Stimulated activated CD8-positive, alpha-beta memory T cell treated with anti-CD3 and anti-CD28 coated beads, Interleukin-12 subunit alpha, Interleukin-12 subunit beta, amount 100 ng/mL, for 1 hour (primary cell): ENCODE measurements around the gene COIL.
A peak's percentile ranks its signal among the peaks of the same experiment; 100 is the strongest.
"Not testable (repeated sequence)": the region's sequence is repeated elsewhere in the genome, so short reads cannot be mapped to it uniquely, and the experiment has no call there.

Experiments used
- DNase-seq: peaks from one replicate; pipeline ENCODE4 v3.0.0-alpha.2; 2020; ENCODE audit warnings: low read depth

Gene COIL

GRCh38 chr17:56977673-56978395 lies 17.0 kb upstream of the COIL start, which contains the start of gene SCPEP1:
Gene SCPEP1, plus strand, starts transcription at chr17:56978131. Its CDS starts 29 bp downstream, at chr17:56978160.
- peak; percentile 66 for DNase-seq

- DNase-seq: no peak
These were observed 16.2 kb upstream of the COIL start for GRCh38 chr17:56976941-56977608.

GRCh38 chr17:56975656-56976055 lies 14.8 kb upstream of the COIL start:
- DNase-seq: no peak

GRCh38 chr17:56974055-56974454 lies 13.2 kb upstream of the COIL start:
- no peak for DNase-seq

GRCh38 chr17:56973520-56973919 lies 12.7 kb upstream of the COIL start:
- no peak for DNase-seq

GRCh38 chr17:56972111-56972730 lies 11.4 kb upstream of the COIL start:
- no peak for DNase-seq

- DNase-seq: no peak
These were observed 10.1 kb upstream of the COIL start for GRCh38 chr17:56970974-56971373.

- no peak for DNase-seq
These were observed 5.5 kb upstream of the COIL start for GRCh38 chr17:56966338-56966737.

- not testable (repeated sequence) for DNase-seq
These were observed 4.8 kb upstream of the COIL start for GRCh38 chr17:56965681-56966080.

GRCh38 chr17:56965241-56965640 lies 4.4 kb upstream of the COIL start:
- DNase-seq: not testable (repeated sequence)

GRCh38 chr17:56956992-56957391 lies 3.9 kb downstream of the COIL start:
- no peak for DNase-seq

GRCh38 chr17:56949595-56949994 lies 11.3 kb downstream of the COIL start:
- DNase-seq: no peak

GRCh38 chr17:56948491-56948890 lies 12.4 kb downstream of the COIL start:
- no peak for DNase-seq

GRCh38 chr17:56947741-56948140 lies 13.1 kb downstream of the COIL start:
- no peak for DNase-seq

- DNase-seq: no peak
These were observed 14.8 kb downstream of the COIL start for GRCh38 chr17:56945938-56946505.

- DNase-seq: no peak
These were observed 17.2 kb downstream of the COIL start for GRCh38 chr17:56943505-56944125.

- no peak for DNase-seq
These were observed 20.9 kb downstream of the COIL start for GRCh38 chr17:56939869-56940484.

- DNase-seq: not testable (repeated sequence)
These were observed 22.6 kb downstream of the COIL start for GRCh38 chr17:56938206-56938605.

GRCh38 chr17:56937687-56938086 lies 23.2 kb downstream of the COIL start:
- no peak for DNase-seq

- DNase-seq: no peak
These were observed 24.0 kb downstream of the COIL start for GRCh38 chr17:56936697-56937322.

- no peak for DNase-seq
These were observed 25.4 kb downstream of the COIL start for GRCh38 chr17:56935461-56935860.
